Gastrocnemius medialis (tissue), 4 donors: ENCODE data around the gene RASGEF1B.

Experiments used
- CTCF ChIP-seq, 5 experiments: fragments of 450-650 bp in 3 of 5; fragments of 200-600 bp in 2 of 5; sonication (generic) in 2 of 5; IDR thresholded peaks in 4 of 5; conservative IDR thresholded peaks in 1 of 5; 1 replicate in 4 of 5; 2 replicates in 1 of 5; pipeline ENCODE4 v1.5.1; 2016 to 2019; ENCODE audit warnings: antibody characterized with exemption in 5 of 5, mild to moderate bottlenecking in 3 of 5, moderate library complexity in 3 of 5
- POLR2A ChIP-seq, 2 donors: fragments of 450-650 bp; IDR thresholded peaks; one replicate each; pipeline ENCODE4 v1.6.1; 2017; ENCODE audit warnings: antibody characterized with exemption in 2 of 2, mild to moderate bottlenecking in 2 of 2, moderate library complexity in 2 of 2

GRCh38 chr4:81424336-81424735 lies 47.4 kb downstream of the RASGEF1B start:
- TF ChIP-seq CTCF (IDR thresholded peaks at IDR 0.05 in 4 of 5, conservative IDR thresholded peaks at IDR 0.05 in 1 of 5) (no peak), POLR2A (IDR thresholded peaks at IDR 0.05) (no peak)
